GM13976 (cell line): ENCODE measurements around the gene NMNAT3.

Source experiments
- DNase-seq: peaks from one replicate; pipeline ENCODE4 v3.0.0; 2012; ENCODE audit warnings: low spot score
- CTCF ChIP-seq: IDR thresholded peaks from 2 replicates; pipeline ENCODE4 v1.5.1; 2012; ENCODE audit warnings: borderline replicate concordance, mild to moderate bottlenecking; ENCODE audit not compliant: insufficient read depth; ENCODE audit errors: extremely low read depth, missing control alignments, control extremely low read depth
- in situ Hi-C: fragments of 300-500 bp; cut with MboI; formaldehyde crosslinking; loops from one replicate; pipeline ENCODE4 v1.12.0; 2022; ENCODE audit warnings: low sequenced_read_pairs, mixed read lengths, inconsistent platforms; ENCODE audit not compliant: unreplicated experiment

Gene NMNAT3

GRCh38 chr3:139548801-139549200 is 129.0 kb downstream of the NMNAT3 start:
- no peak for TF ChIP-seq CTCF
- in situ Hi-C loops: no loop called here
- DNase-seq: no peak

- no peak for TF ChIP-seq CTCF
- DNase-seq: no peak
- in situ Hi-C loops: no loop called here
These were observed 130.1 kb downstream of the NMNAT3 start for GRCh38 chr3:139547666-139548065.

GRCh38 chr3:139546772-139547171 is 131.0 kb downstream of the NMNAT3 start:
- TF ChIP-seq CTCF: no peak

GRCh38 chr3:139541532-139542288 is 136.1 kb downstream of the NMNAT3 start:
- in situ Hi-C loops: no loop called here
- DNase-seq: no peak
- TF ChIP-seq CTCF: no peak

More at GRCh38 chr3:139546772-139547171, 131.0 kb downstream of the NMNAT3 start:
- DNase-seq: no peak
- in situ Hi-C loops: no loop called here

- in situ Hi-C loops: no loop called here
- TF ChIP-seq CTCF: no peak
- DNase-seq: no peak
These were observed 136.9 kb downstream of the NMNAT3 start for GRCh38 chr3:139540651-139541531.

- DNase-seq: no peak
- in situ Hi-C loops: no loop called here
- no peak for TF ChIP-seq CTCF
These were observed 139.0 kb downstream of the NMNAT3 start for GRCh38 chr3:139538733-139539132.
